Inferior parietal cortex (tissue), 1 donor: Measurements from ENCODE around the gene TCF20.

Experiments used
- DNase-seq: peaks from one replicate; pipeline ENCODE4 v3.0.0-alpha.2; 2016; ENCODE audit errors: extremely low spot score

Gene TCF20

DNA sequence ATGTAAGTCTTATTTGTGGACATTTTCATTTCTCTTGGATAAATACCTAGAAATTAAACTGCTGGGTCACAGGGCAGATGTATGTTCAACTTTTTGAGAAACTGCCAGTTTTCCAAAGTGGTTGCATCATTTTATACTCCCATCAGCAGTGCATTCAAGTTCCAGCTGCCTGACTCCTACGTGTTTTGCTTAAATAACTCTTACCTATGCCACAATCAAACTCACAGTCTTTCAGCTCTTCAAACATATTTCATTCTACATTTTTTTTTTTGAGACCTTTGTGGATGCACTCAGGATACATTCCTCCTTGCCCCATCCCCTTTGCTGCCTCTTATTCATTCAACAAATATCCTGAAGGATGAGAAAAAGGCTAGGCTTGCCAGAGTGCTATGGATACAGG lies 9.2 kb downstream of the TCF20 start:
- DNase-seq, result no peak

DNA sequence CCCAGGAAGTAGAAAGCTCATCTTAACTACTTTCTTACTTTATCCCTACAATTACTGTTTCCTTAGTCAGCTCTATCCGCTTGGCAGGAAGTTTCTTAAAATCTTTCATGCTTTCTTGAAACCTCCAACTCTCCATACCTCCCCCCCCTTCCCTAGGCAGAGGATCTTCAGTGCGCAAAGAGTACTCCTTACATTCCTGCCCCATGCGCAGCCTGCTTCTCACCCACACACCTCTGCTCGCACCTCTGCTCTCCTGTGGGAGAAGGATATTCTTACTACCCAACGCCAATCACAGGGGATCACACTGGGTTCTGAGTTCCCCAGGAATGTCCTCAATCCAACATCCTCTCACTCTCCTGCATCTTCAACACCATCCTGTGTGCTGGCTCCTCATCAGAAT lies 12.3 kb downstream of the TCF20 start:
- DNase-seq, result no peak

DNA sequence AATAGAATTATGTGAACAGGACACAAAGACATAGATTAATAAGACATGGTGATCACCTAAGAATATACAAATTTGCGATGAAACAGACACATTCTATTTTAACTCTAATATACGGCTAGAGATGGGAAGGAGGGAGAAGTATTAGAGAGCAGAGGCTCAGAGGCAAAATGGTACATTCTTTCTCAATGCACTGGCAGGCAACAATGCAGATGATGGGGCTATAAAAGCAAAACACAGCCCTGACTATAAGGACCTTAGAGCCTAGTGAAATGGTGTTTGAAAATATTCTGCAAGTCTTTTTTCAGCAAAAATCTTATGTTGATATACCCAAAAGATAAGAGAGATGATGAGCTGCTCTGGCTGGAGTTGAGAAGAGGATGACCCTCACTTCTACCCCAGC lies 13.1 kb downstream of the TCF20 start:
- no peak for DNase-seq

DNA sequence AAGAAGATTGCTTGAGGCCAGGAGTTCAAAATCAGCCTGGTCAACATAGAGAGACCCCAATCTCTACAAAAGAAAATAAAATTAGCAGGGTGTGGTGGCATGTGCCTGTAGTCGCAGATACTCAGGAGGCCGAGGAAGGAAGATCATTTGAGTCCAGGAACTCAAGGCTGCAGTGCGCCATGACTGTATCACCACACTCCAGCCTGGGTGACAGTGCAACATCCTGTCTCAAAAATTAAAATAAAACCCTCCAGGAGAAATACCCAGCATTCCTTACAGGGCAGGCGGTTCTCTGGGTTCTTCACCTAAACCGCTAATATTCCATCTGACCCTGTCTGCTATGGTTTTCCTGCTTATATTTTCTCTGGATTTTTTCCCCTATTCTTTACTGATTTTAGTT lies 13.5 kb downstream of the TCF20 start:
- no peak for DNase-seq

DNA sequence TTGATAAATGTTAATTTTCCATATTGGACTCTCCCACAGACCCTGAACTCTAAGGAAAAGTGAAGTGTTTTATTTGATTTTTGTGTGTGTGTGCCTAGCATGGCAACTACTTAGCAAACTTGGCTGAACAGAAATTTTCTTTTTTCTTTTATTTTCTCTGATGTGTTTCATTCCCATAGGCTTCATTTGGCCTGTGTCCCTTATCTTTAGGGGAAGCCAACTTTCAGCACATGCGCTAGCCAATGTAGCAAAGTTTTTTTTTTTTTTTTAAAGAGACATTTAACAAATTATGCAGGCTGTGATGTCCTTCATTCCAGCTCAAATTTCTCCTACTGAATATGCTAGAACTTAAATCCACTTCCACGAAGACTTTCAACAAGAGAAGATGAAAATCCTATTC lies 14.2 kb downstream of the TCF20 start:
- DNase-seq, result no peak

DNA sequence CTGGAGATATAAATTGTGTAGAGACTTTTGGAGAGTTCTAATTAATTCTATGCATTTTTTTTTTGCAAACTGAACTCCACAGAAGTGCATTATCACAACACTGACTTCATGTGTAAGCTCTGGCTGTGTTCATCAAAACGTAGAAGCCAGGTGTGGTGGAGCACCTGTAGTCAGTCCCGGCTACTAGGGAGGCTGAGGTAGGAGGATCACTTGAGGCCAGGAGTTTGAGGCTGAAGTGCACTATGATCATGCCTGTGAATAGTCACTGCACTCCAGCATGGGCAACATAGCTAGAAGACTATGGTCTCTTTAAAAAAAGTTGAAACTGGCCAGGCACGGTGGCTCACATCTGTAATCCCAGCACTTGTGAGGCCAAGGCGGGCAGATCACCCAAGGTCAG lies 20.6 kb downstream of the TCF20 start:
- no peak for DNase-seq

DNA sequence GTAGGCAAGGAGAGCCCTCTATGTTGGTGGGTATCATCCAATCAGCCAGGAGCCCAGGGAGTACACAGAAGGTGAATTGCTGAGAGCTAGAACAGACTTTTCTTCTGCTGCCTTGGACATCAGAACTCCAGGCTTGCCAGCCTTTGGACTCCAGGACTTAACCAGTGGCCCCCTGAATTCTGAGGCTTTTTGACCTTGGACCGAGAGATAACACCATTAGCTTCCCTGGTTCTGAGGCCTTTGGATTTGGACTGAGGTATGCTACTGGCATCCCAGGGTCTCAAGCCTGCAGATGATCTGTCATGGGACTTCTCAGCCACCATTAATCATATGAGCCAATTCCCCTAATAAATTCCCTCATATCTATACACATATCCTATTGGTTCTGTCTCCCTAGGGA lies 21.5 kb downstream of the TCF20 start:
- DNase-seq, result no peak

DNA sequence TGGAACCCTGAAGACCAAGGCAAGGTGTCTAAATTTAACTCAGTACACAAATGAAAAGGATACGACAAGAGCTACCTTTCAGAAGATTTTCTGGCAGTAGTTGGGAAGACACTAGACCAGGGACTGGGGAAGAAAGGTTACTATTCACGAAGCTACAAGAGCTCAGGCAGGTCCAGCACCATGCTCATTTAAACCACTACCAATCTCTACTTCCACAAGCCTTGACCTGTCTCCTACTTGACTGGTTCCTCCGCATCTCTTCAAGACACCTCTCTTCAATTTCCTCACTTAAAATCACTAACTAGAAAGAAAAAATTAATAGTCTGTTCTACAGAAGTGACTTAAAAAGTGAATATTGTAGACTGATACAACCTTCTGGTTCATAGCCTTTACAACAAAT lies 22.9 kb downstream of the TCF20 start:
- no peak for DNase-seq

DNA sequence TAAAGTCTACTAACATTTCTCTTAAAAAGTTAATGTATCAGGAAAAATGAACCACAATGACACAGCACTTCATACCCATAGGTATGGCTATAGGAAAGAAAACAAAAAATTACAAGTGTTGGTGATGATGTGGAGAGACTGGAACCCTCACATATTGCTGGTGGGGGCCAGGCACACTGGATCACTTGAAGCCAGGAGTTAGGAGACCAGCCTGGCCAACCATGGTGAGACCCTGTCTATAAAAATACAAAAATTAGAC lies 26.7 kb downstream of the TCF20 start:
- DNase-seq, result no peak

DNA sequence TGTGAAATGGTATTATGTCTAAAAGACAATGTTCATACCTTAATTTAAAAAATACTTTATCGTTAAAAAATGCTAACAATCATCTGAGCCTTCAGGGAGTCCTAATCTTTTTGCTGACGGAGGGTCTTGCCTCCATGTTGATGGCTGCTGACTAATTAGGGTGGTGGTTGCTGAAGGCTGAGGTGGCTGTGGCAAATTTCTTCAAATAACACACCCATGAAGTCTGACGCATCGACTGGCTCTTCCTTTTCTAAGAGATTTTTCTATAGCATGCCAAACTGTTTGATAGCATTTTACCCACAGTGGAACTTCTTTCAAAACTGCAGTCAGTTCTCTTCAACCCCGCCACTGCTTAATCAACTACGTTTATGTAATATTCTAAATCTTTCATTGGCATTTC lies 33.6 kb downstream of the TCF20 start:
- no peak for DNase-seq

DNA sequence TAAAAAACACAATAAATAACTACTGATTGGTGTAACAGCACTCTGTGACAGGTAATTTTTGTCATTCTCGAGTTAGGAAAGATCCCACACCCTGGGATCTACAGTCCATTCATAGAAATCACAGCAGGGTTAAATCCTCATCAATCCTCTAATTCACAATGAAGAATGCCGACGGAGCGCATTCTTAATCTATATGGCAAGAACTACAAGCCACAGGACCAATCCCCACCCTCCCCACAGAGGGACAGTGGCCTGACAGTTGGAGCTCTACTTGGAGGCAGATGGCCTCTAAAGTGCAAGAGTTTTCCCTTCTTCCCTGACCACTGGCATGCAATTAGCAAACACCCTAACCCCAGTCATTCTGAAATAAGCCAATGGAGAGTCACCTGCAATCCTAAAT lies 34.2 kb downstream of the TCF20 start:
- DNase-seq, result no peak

DNA sequence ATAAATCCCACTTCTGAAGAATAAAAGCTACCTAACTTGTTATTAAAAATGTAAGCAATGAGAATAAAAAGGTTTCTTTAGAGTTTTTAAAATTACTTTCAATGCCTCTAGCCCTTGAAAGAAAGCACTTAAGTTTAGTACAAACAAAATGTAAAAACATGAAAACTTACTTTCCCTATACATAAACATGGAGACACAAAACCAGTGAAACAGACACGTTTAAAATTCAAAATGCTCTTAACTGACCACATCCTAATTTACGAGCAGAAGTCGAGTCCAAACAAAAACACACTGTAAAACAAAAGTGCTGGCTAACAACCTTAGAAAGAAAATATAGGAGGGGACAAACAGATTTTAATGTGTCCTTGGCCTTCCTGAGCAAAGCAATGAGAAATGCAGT lies 36.6 kb downstream of the TCF20 start:
- no peak for DNase-seq

DNA sequence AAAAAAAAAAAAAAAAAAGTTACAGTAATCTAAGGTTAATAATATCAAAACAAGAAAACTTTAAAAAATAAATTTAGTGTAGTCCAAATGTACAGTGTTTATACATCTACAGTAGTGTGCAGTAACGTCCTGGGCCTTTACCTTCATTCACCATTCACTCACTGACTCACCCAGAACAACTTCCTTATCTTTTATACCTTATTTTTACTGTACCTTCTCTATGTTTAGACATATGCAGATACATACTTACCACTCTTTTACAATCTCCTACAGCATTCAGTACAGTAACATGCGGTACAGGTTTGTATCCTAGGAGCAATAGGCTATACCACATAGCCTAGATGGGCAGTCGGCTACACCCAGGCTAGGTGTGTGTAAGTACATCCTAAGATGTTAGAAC lies 38.5 kb downstream of the TCF20 start:
- no peak for DNase-seq

DNA sequence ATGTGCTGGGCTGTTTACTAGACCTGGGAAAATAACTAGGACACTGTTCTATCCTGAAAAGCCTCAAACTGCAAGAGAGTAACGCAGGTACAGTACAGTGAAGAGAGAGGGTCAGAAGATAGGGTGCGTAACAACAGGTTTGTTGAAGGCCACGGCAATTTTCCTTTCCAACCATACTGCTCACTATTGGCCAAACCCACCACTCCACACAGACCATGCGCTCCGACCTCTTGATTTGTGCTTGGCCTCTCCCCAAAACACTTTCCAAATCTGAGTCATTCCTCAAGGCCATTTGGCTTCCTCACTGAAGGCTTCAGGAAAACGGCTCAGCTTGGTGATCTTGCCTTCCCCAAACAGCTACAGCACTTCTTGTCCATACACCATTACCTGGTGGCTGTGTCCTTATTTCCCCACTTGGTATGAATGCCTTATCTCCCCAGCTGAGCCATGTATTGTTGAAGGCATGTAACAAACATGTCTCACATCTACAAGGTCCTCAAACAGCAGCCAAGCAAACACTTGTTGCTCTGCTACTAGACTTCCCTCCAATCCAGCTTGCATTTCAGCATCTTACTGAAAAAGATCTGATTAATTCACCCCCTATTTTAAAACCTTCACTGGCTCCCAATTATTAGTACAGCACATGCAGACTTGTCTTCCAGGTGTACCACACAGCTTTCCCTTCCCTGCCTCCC lies 40.9 kb downstream of the TCF20 start:
- no peak for DNase-seq

DNA sequence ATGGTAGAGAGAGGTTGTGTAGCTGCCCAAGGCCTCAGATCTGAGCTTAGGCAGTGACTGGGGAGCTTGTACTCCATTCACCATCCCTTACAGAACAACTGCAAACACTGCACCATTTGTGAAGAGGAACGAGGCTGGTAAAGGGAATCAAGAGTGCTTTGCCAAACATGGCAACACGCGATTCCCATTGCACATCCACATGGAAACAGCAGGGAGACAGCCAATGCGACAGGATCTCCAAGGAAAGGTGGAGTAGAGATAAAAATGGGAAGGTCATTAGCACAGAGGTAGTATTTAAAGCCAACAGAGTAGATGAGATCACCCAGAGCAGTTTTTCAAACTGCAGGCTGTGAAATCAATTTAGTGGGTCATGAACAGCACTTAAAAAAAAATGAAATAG lies 42.0 kb downstream of the TCF20 start:
- DNase-seq, result no peak

DNA sequence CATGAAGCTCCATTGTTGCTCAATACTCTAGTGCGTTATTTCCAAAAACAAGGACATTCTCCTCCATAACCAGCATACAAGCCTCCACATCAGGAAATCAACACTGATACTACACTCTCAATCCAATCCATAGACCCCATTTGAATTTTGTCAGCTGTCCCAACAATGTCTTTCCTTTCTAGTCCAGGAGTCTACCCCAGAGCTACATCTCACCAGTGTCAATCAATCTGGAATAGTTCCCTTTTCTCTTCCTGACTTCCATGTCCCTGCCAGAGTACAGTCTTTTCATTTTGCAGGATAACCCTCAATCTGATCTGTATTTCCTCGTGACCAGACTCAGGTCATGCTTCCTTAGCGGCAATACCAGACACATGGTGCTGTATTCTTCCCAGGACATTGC lies 43.0 kb downstream of the TCF20 start:
- no peak for DNase-seq

DNA sequence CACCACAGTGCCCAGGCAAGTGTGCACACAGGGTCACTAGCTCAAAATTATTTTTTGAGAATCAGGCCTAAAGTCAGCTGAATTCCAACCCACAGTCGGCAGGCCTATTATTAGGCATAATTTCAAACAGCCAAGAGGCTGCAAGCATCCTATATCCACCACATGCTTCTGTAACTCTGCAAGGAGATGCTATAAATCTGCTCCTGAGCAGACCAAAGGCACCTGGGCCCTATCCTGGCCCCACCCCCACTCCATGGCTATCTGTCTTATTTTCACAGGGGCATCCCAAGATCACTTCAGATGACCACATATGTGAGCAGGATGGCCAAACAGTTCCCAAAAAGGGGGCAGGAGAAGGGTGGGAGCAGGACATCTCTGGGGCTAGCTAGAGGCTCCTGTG lies 44.6 kb downstream of the TCF20 start:
- no peak for DNase-seq

DNA sequence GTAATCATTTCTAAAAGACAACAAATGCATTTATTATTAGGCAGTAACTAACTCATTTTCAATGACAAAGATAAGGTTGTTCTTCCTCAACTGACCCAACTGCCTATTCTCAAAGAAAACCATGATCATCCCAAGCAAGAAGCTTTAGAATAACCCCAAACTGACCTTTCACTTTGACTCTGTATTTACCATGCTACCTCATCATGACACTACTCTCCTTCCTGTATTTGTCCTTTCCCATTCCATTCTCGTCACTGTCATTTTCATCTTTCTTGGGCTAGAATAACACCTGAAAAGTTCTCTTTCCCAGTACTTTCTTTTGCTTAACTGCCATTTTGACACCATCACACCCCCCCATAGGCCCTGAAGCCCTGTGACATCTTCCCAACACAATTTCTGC lies 48.3 kb downstream of the TCF20 start:
- DNase-seq, result no peak
